Activated B cell treated with CpG ODN at 0.5 μM for 24 hours (primary cell): Measurements from ENCODE around the gene CCDC12. TPM values are rescaled to one million over a fixed set of nuclear protein-coding genes. Genes with fewer than 3 reads are reported as not detected.

Experiments used
- ATAC-seq: fragments of 200-7000 bp; cut with Tn5 transposase; one replicate; pipeline ENCODE4 v1.10.0; 2021; ENCODE audit warnings: low read depth, mild to moderate bottlenecking, moderate library complexity
- CTCF ChIA-PET: fragments of 350-600 bp; sonication (Branson Sonifier 250); formaldehyde crosslinking; loops from one replicate; lab custom pipeline; 2021; ENCODE audit warnings: antibody characterized with exemption; lab: Charles Lee
- POLR2A ChIA-PET: fragments of 350-600 bp; sonication (Branson Sonifier 250); formaldehyde crosslinking; loops from one replicate; lab custom pipeline; 2021; ENCODE audit warnings: antibody characterized with exemption; lab: Charles Lee
- DNase-seq: peaks from one replicate; pipeline ENCODE4 v3.0.0; 2022
- H3K27ac Mint-ChIP-seq: one replicate; pipeline ENCODE4 v1.8.0; 2020; ENCODE audit warnings: mixed read lengths
- H3K27me3 Mint-ChIP-seq: one replicate; pipeline ENCODE4 v1.8.0; 2021; ENCODE audit warnings: mixed read lengths
- H3K36me3 Mint-ChIP-seq: one replicate; pipeline ENCODE4 v1.8.0; 2021; ENCODE audit warnings: low read depth, mixed read lengths
- H3K4me1 Mint-ChIP-seq: one replicate; pipeline ENCODE4 v1.8.0; 2021; ENCODE audit warnings: mixed read lengths
- H3K4me3 Mint-ChIP-seq: one replicate; pipeline ENCODE4 v1.8.0; 2020; ENCODE audit warnings: mild to moderate bottlenecking, mixed read lengths
- H3K9me3 Mint-ChIP-seq: one replicate; pipeline ENCODE4 v1.8.0; 2020; ENCODE audit warnings: mixed read lengths
- intact Hi-C: fragments of 100-400 bp; cut with micrococcal nuclease; formaldehyde crosslinking; loops from one replicate; pipeline ENCODE4 v1.15.1; 2024
- total RNA-seq: library from RNA; stranded (reverse); gene quantifications from 2 replicates; pipeline ENCODE4 v1.2.3, GENCODE V29; 2022
- TF ChIP-seq, protein P1 (sequence below): fragments of 200-600 bp; IDR thresholded peaks from one replicate; pipeline ENCODE4 v1.8.0; 2022; ENCODE audit warnings: antibody characterized with exemption, mild to moderate bottlenecking

Gene CCDC12
- total RNA-seq, 1 donor from 2014 or later = 98.4 TPM

GRCh38 chr3:46921871-46922271 is 54.7 kb downstream of the CCDC12 start:
- ChIA-PET CTCF (interaction anchor here (4.4 kb wide), 1 partner anchor 77 kb away, joined by 35 read pairs; no protein-coding TSS in a partner anchor), POLR2A (interaction anchor here (15.6 kb wide), 1 partner anchor 55 kb away, joined by 189 read pairs; the partner anchor contains the start of genes CCDC12 and NBEAL2)
- Mint-ChIP-seq H3K9me3 (no peaks in the 10 kb centered on the region), H3K27me3 (no peaks in the 10 kb centered on the region), H3K4me1 (peaks cover 40% of the 10 kb centered on the region), H3K27ac (no peak overlapping the region), H3K36me3 (peaks cover 82% of the 10 kb centered on the region), H3K4me3 (no peak overlapping the region)
- intact Hi-C loops = no loop called here
- ATAC-seq (no peak), DNase-seq (no peak)
- TF ChIP-seq, protein P1, sequence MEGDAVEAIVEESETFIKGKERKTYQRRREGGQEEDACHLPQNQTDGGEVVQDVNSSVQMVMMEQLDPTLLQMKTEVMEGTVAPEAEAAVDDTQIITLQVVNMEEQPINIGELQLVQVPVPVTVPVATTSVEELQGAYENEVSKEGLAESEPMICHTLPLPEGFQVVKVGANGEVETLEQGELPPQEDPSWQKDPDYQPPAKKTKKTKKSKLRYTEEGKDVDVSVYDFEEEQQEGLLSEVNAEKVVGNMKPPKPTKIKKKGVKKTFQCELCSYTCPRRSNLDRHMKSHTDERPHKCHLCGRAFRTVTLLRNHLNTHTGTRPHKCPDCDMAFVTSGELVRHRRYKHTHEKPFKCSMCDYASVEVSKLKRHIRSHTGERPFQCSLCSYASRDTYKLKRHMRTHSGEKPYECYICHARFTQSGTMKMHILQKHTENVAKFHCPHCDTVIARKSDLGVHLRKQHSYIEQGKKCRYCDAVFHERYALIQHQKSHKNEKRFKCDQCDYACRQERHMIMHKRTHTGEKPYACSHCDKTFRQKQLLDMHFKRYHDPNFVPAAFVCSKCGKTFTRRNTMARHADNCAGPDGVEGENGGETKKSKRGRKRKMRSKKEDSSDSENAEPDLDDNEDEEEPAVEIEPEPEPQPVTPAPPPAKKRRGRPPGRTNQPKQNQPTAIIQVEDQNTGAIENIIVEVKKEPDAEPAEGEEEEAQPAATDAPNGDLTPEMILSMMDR = no peak

GRCh38 chr3:46921041-46921440 is 55.5 kb downstream of the CCDC12 start:
- no peak overlapping the region for H3K4me3 Mint-ChIP-seq
- POLR2A ChIA-PET = no interaction called here
- intact Hi-C loops = no loop called here

DNA sequence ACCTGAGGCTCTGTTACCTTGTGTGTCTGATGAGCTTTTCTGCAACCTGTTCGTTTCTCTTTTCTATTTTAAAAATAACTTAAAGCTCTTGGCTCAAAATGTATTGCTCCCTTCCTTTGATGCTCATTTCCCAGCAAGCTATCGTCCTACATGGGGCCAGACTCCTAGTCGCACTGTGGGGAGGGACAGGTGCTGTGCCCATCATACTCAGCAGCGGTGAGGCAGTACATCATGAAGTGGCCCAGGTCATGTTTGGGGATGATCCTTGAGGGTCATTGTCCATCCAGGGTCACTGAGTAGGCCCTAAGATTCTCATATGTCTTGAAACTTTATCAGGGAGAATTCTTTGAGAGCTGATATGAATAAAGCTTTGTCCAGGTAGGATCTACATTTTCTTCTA is 57.9 kb downstream of the CCDC12 start:
- Mint-ChIP-seq H3K4me1 (peaks cover 11% of the 10 kb centered on the region), H3K36me3 (peaks cover 79% of the 10 kb centered on the region), H3K4me3 (no peak overlapping the region), H3K27me3 (no peaks in the 10 kb centered on the region), H3K9me3 (no peaks in the 10 kb centered on the region), H3K27ac (no peak overlapping the region)
- DNase-seq (no peak), ATAC-seq (no peak)
- intact Hi-C loops = no loop called here
- POLR2A ChIA-PET = no interaction called here
- CTCF ChIA-PET = interaction anchor here (2.4 kb wide), 1 partner anchor 9 kb away, joined by 14 read pairs; no protein-coding TSS in a partner anchor
- TF ChIP-seq, protein P1 = no peak

More at GRCh38 chr3:46921041-46921440, 55.5 kb downstream of the CCDC12 start:
- H3K4me1 Mint-ChIP-seq = peaks cover 32% of the 10 kb centered on the region
- CTCF ChIA-PET = no interaction called here
- peaks cover 87% of the 10 kb centered on the region for H3K36me3 Mint-ChIP-seq
- TF ChIP-seq, protein P1 = no peak
- no peaks in the 10 kb centered on the region for H3K9me3 Mint-ChIP-seq
- no peaks in the 10 kb centered on the region for H3K27me3 Mint-ChIP-seq
- DNase-seq (no peak), ATAC-seq (no peak)
- H3K27ac Mint-ChIP-seq = no peak overlapping the region

- no peaks in the 10 kb centered on the region for H3K27me3 Mint-ChIP-seq
- intact Hi-C loops = no loop called here
- no peak overlapping the region for H3K4me3 Mint-ChIP-seq
- ATAC-seq = no peak
- H3K4me1 Mint-ChIP-seq = peaks cover 6% of the 10 kb centered on the region
- POLR2A ChIA-PET = no interaction called here
- DNase-seq = no peak
- no peaks in the 10 kb centered on the region for H3K9me3 Mint-ChIP-seq
- no peak overlapping the region for H3K27ac Mint-ChIP-seq
- TF ChIP-seq, protein P1 = no peak
- H3K36me3 Mint-ChIP-seq = peaks cover 74% of the 10 kb centered on the region
- CTCF ChIA-PET = interaction anchor here (0.9 to 2.4 kb wide), 2 partner anchors 9 to 80 kb away, joined by 3 to 14 read pairs; no protein-coding TSS in a partner anchor
Measured at GRCh38 chr3:46918202-46918601, 58.3 kb downstream of the CCDC12 start.

GRCh38 chr3:46917257-46917656 is 59.3 kb downstream of the CCDC12 start:
- Mint-ChIP-seq H3K36me3 (peaks cover 65% of the 10 kb centered on the region), H3K27ac (no peak overlapping the region), H3K27me3 (no peaks in the 10 kb centered on the region), H3K4me1 (no peaks in the 10 kb centered on the region), H3K4me3 (no peak overlapping the region), H3K9me3 (no peaks in the 10 kb centered on the region)
- ChIA-PET CTCF (interaction anchor here (0.9 kb wide), 1 partner anchor 81 kb away, joined by 3 read pairs; no protein-coding TSS in a partner anchor), POLR2A (no interaction called here)
- DNase-seq (no peak), ATAC-seq (no peak)
- intact Hi-C loops = no loop called here
- TF ChIP-seq, protein P1 = no peak
